ENCODE results near the gene MN1. TPM values are rescaled to one million over a fixed set of nuclear protein-coding genes. Genes with fewer than 3 reads are reported as not detected.

MN1 gene
- total and polyA plus RNA-seq, 2 of the 4 experiments (the other 2 are of a cell fraction): 0.36 to 1.3 TPM

GRCh38 chr22:27752771-27753170 is 48.8 kb downstream of the MN1 start:
- Histone ChIP-seq H3K23ac (ENCODE audit: low read depth, low read length) (no peak overlapping the region), H4K20me1 (ENCODE audit: insufficient read depth, low read length) (peaks cover 5% of the 10 kb centered on the region; the same call in 1 of the 2 replicates), H3K4me2 (ENCODE audit: low read depth, low read length) (no peak overlapping the region), H2BK120ac (ENCODE audit: low read depth, low read length) (no peak overlapping the region), H3K79me1 (ENCODE audit: low read depth in 1 of 2, low read length in 2 of 2) (no peaks in the 10 kb centered on the region), H2BK20ac (ENCODE audit: low read depth, low read length) (no peak overlapping the region), H3K27ac (ENCODE audit: insufficient read depth, low read length) (no peak overlapping the region), H3K56ac (ENCODE audit: extremely low read depth, insufficient read depth, low read length) (no peak overlapping the region), H3K36me3 (ENCODE audit: control insufficient read depth, insufficient read depth, low read length) (peaks cover 4% of the 10 kb centered on the region; the same call in 1 of the 2 replicates), H3K27me3 (ENCODE audit: control insufficient read depth, insufficient read depth, low read length) (no peaks in the 10 kb centered on the region), H3K9ac (ENCODE audit: low read depth, low read length) (no peak overlapping the region), H4K91ac (ENCODE audit: insufficient read depth, low read depth, low read length) (no peak overlapping the region), H3K4me1 (ENCODE audit: control insufficient read depth, insufficient read depth, low read length) (peaks cover 21% of the 10 kb centered on the region), H3K14ac (replicated peaks; ENCODE audit: low read depth, low read length) (no peak overlapping the region), H3K9me1 (ENCODE audit: insufficient read depth, low read length) (peaks cover 3% of the 10 kb centered on the region; the same call in 1 of the 2 replicates), H4K8ac (ENCODE audit: low read depth in 2 of 2, low read length in 2 of 2) (no peak overlapping the region), H3K18ac (ENCODE audit: low read depth, low read length) (no peak overlapping the region), H2BK15ac (ENCODE audit: low read depth, low read length) (no peak overlapping the region), H2BK5ac (ENCODE audit: low read depth, low read length, poor library complexity, severe bottlenecking) (no peak overlapping the region), H4K5ac (ENCODE audit: low read depth, low read length) (no peak overlapping the region), H2AFZ (replicated peaks; ENCODE audit: low read length, poor library complexity) (no peak overlapping the region), H3K9me3 (ENCODE audit: control insufficient read depth, insufficient read depth, low read length) (no peaks in the 10 kb centered on the region), H3K4me3 (ENCODE audit: insufficient read depth, low read depth, low read length) (no peak overlapping the region), H2AK5ac (ENCODE audit: low read depth, low read length) (no peak overlapping the region), H2AK9ac (replicated peaks; ENCODE audit: low read depth, low read length, poor library complexity) (no peak overlapping the region), H3K4ac (ENCODE audit: low read depth, low read length) (no peak overlapping the region)
- no peak for DNase-seq
- peak; percentile 18; the same call in 1 of the 2 replicates for ATAC-seq (ENCODE audit: low read depth)
- BruUV-seq (replicated peaks): no TSS peak
- POLR2A ChIA-PET (ENCODE audit: unreplicated experiment): no interaction called here
- TF ChIP-seq USF2 (IDR thresholded peaks at IDR 0.05; ENCODE audit: low read depth, low read length) (no peak), MAFK (IDR thresholded peaks at IDR 0.05; ENCODE audit: low read depth, low read length) (no peak), ELK1 (IDR thresholded peaks at IDR 0.05; ENCODE audit: borderline replicate concordance, low read depth, low read length) (no peak), RAD21 (IDR thresholded peaks at IDR 0.05; ENCODE audit: low read length) (no peak), RCOR1 (IDR thresholded peaks at IDR 0.05; ENCODE audit: insufficient replicate concordance, low read length) (no peak), RFX5 (IDR thresholded peaks at IDR 0.05; ENCODE audit: low read depth, low read length) (no peak), MAZ (IDR thresholded peaks at IDR 0.05; ENCODE audit: borderline replicate concordance, low read depth, low read length) (no peak), FOS (IDR thresholded peaks at IDR 0.05; ENCODE audit: low read depth, low read length) (no peak), CTCF (conservative IDR thresholded peaks at IDR 0.05; ENCODE audit: low read depth, low read length) (no peak), POLR2A (IDR thresholded peaks at IDR 0.05; ENCODE audit: low read depth, low read length) (no peak), SMC3 (IDR thresholded peaks at IDR 0.05; ENCODE audit: low read depth, low read length) (no peak), CHD1 (IDR thresholded peaks at IDR 0.05; ENCODE audit: low read depth, low read length) (no peak), BHLHE40 (IDR thresholded peaks at IDR 0.05; ENCODE audit: low read depth, low read length) (no peak), CEBPB (IDR thresholded peaks at IDR 0.05; ENCODE audit: low read depth, low read length) (no peak), MXI1 (IDR thresholded peaks at IDR 0.05; ENCODE audit: borderline replicate concordance, low read depth, low read length) (no peak), NFE2L2 (IDR thresholded peaks at IDR 0.05; ENCODE audit: low read depth, low read length) (no peak)
- intact Hi-C loops (cut with micrococcal nuclease): no loop called here
- in situ Hi-C loops (cut with MboI; ENCODE audit: low sequenced_read_pairs): no loop called here
- dilution Hi-C loops (cut with HindIII; ENCODE audit: low sequenced_read_pairs, unreplicated experiment): no loop called here
- CTCF ChIA-PET: no interaction called here
- no CpG with 5 or more reads among the region's 4 CpGs for WGBS, 2 experiments (ENCODE audit: extremely low coverage in 2 of 2, insufficient read length in 1 of 2)
